Left colon (tissue), 2 donors: ENCODE results near the gene SLC25A45. TPM values are rescaled to one million over a fixed set of nuclear protein-coding genes. Genes with fewer than 3 reads are reported as not detected.
A peak's percentile ranks its signal among the peaks of the same experiment; 100 is the strongest.

Experiments used
- ATAC-seq: fragments of 200-7000 bp; cut with Tn5 transposase; one replicate; pipeline ENCODE4 v1.9.1; 2020; ENCODE audit warnings: mild to moderate bottlenecking, moderate library complexity
- DNase-seq, 2 donors: peaks; one replicate each; pipeline ENCODE4 v3.0.0-alpha.2; 2020
- intact Hi-C, 2 donors: fragments of 100-400 bp; cut with DNase I in 1 of 2; cut with micrococcal nuclease in 1 of 2; formaldehyde crosslinking; loops; one replicate each; pipeline versions ENCODE4 v1.11.2 to v1.14.0; 2022; cut with DNase I, micrococcal nuclease
- total RNA-seq, 2 donors: library from RNA; stranded (reverse); fragmentation: NEBNext Ultra II Directional; extraction: Animal tissue kit (Norgen Biotek cat#: 25700); gene quantifications; one replicate each; pipeline ENCODE4 v1.2.1, GENCODE V29; 2021
- donor health status: DM: no; HTN: no; CAD: no.
- donor health status: DM: yes; HTN: yes; CAD: no.

Gene SLC25A45
- total RNA-seq, 2 donors from 2014 or later, result 5.8 to 8.4 TPM

GRCh38 chr11:65422633-65423515 is 40.4 kb upstream of the SLC25A45 start, which contains the start of gene NEAT1:
Gene NEAT1 (plus strand): TSS chr11:65422798.
- intact Hi-C loops, result loop anchor here (5.0 kb wide), 2 partner anchors 74 to 79 kb away; partner anchors contain the start of gene MALAT1 (in 1 of the 2)
- ATAC-seq (peak; percentile 25), DNase-seq (peak; percentile 98 to 99)

GRCh38 chr11:65421794-65422632 is 39.6 kb upstream of the SLC25A45 start:
- intact Hi-C loops, result loop anchor here (5.0 kb wide), 2 partner anchors 75 to 80 kb away; partner anchors contain the start of gene MALAT1 (in 1 of the 2)
- DNase-seq (peak; percentile 98 to 99), ATAC-seq (peak; percentile 46)

GRCh38 chr11:65420979-65421793 is 38.7 kb upstream of the SLC25A45 start:
- DNase-seq (peak; percentile 85 to 97), ATAC-seq (peak; percentile 42)
- intact Hi-C loops, result loop anchor here (5.0 kb wide), 2 partner anchors 76 to 81 kb away; partner anchors contain the start of gene MALAT1 (in 1 of the 2)

- DNase-seq (peak in 1 of 2 donors; percentile 6), ATAC-seq (no peak)
- intact Hi-C loops, result loop anchor here (5.0 kb wide), 2 partner anchors 77 to 82 kb away; partner anchors contain the start of gene MALAT1 (in 1 of the 2)
These were observed 38.1 kb upstream of the SLC25A45 start for GRCh38 chr11:65420506-65420905.

GRCh38 chr11:65419772-65420481 is 37.5 kb upstream of the SLC25A45 start:
- intact Hi-C loops, result loop anchor here (5.0 kb wide), 4 partner anchors 38 to 92 kb away; partner anchors contain the start of genes MALAT1 (in 1 of the 2) and SLC25A45 (in 1 of the 2)
- peak; percentile 33 for ATAC-seq
- DNase-seq, result peak; percentile 90 to 97

- DNase-seq, result no peak
- intact Hi-C loops, result loop anchor here (5.0 kb wide), 2 partner anchors 37 to 93 kb away; partner anchors contain the start of gene SLC25A45 (in 1 of the 2)
- no peak for ATAC-seq
These were observed 37.0 kb upstream of the SLC25A45 start for GRCh38 chr11:65419460-65419771.

GRCh38 chr11:65418681-65419459 is 36.4 kb upstream of the SLC25A45 start:
- ATAC-seq, result peak; percentile 40
- peak; percentile 97 to 99 for DNase-seq
- intact Hi-C loops, result loop anchor here (5.0 kb wide), 2 partner anchors 37 to 93 kb away; partner anchors contain the start of gene SLC25A45 (in 1 of the 2)

- no peak for ATAC-seq
- intact Hi-C loops, result loop anchor here (5.0 kb wide), 2 partner anchors 36 to 94 kb away; partner anchors contain the start of gene SLC25A45 (in 1 of the 2)
- DNase-seq, result no peak
These were observed 35.9 kb upstream of the SLC25A45 start for GRCh38 chr11:65418431-65418680.

- ATAC-seq (no peak), DNase-seq (peak; percentile 52 to 67)
- intact Hi-C loops, result loop anchor here (5.0 kb wide), 2 partner anchors 36 to 94 kb away; partner anchors contain the start of gene SLC25A45 (in 1 of the 2)
These were observed 35.4 kb upstream of the SLC25A45 start for GRCh38 chr11:65417702-65418430.

GRCh38 chr11:65416841-65417701 is 34.6 kb upstream of the SLC25A45 start:
- ATAC-seq (no peak), DNase-seq (peak; percentile 60 to 61)
- intact Hi-C loops, result loop anchor here (5.0 kb wide), 2 partner anchors 35 to 95 kb away; partner anchors contain the start of gene SLC25A45 (in 1 of the 2)

GRCh38 chr11:65416341-65416824 is 33.9 kb upstream of the SLC25A45 start:
- DNase-seq (peak; percentile 91 to 95), ATAC-seq (peak; percentile 46)
- intact Hi-C loops, result loop anchor here (5.0 kb wide), 2 partner anchors 34 to 96 kb away; partner anchors contain the start of gene SLC25A45 (in 1 of the 2)

GRCh38 chr11:65415499-65416340 is 33.3 kb upstream of the SLC25A45 start:
- ATAC-seq (no peak), DNase-seq (peak in 1 of 2 donors; percentile 25)
- intact Hi-C loops, result loop anchor here (5.0 kb wide), 2 partner anchors 33 to 97 kb away; partner anchors contain the start of gene SLC25A45 (in 1 of the 2)

- peak in 1 of 2 donors; percentile 23 for DNase-seq
- intact Hi-C loops, result loop anchor here (5.0 kb wide), 2 partner anchors 33 to 97 kb away; partner anchors contain the start of gene SLC25A45 (in 1 of the 2)
- no peak for ATAC-seq
These were observed 32.5 kb upstream of the SLC25A45 start for GRCh38 chr11:65414776-65415498.
